Measurements from ENCODE around the gene RWDD3.

Gene RWDD3

GRCh38 chr1:95233319-95233736, 682 bp upstream of the RWDD3 start:
- no peak for DNase-seq (ENCODE audit: low read depth)
- H3K4me3 ChIP-seq (ENCODE audit: low read length): peak overlapping the region; percentile 53
- no peak for TF ChIP-seq CTCF (IDR thresholded peaks at IDR 0.05; ENCODE audit: insufficient read depth, low read depth, low read length, missing control alignments)

- H3K4me3 ChIP-seq (ENCODE audit: low read length): no peak overlapping the region
- no peak for DNase-seq (ENCODE audit: low read depth)
- TF ChIP-seq CTCF (IDR thresholded peaks at IDR 0.05; ENCODE audit: insufficient read depth, low read depth, low read length, missing control alignments): no peak
Measured at GRCh38 chr1:95236784-95237575, 3.0 kb downstream of the RWDD3 start.

GRCh38 chr1:95237981-95238703, 4.1 kb downstream of the RWDD3 start:
- no peak for TF ChIP-seq CTCF (IDR thresholded peaks at IDR 0.05; ENCODE audit: insufficient read depth, low read depth, low read length, missing control alignments)
- no peak overlapping the region for H3K4me3 ChIP-seq (ENCODE audit: low read length)
- DNase-seq (ENCODE audit: low read depth): no peak

GRCh38 chr1:95245029-95245428, 11.0 kb downstream of the RWDD3 start:
- H3K4me3 ChIP-seq (ENCODE audit: low read length): no peak overlapping the region
- DNase-seq (ENCODE audit: low read depth): no peak
- TF ChIP-seq CTCF (IDR thresholded peaks at IDR 0.05; ENCODE audit: insufficient read depth, low read depth, low read length, missing control alignments): no peak

- H3K4me3 ChIP-seq (ENCODE audit: low read length): no peak overlapping the region
- DNase-seq (ENCODE audit: low read depth): no peak
- TF ChIP-seq CTCF (IDR thresholded peaks at IDR 0.05; ENCODE audit: insufficient read depth, low read depth, low read length, missing control alignments): no peak
Measured at GRCh38 chr1:95246511-95246910, 12.5 kb downstream of the RWDD3 start.

GRCh38 chr1:95247607-95248006, 13.6 kb downstream of the RWDD3 start:
- no peak for DNase-seq (ENCODE audit: low read depth)
- no peak overlapping the region for H3K4me3 ChIP-seq (ENCODE audit: low read length)
- TF ChIP-seq CTCF (IDR thresholded peaks at IDR 0.05; ENCODE audit: insufficient read depth, low read depth, low read length, missing control alignments): no peak
